HG02970 (cell line): ENCODE data around the gene TCERG1L.

ENCODE experiments used
- ATAC-seq: cut with Tn5 transposase; IDR thresholded peaks from one replicate; pipeline ENCODE4 v1.9.1; 2021; ENCODE audit warnings: mild to moderate bottlenecking, moderate library complexity, moderate number of reproducible peaks; ENCODE audit not compliant: unreplicated experiment, low FRiP score

TCERG1L gene

GRCh38 chr10:131094527-131095312, 216.8 kb downstream of the TCERG1L start:
- no peak for ATAC-seq

DNA sequence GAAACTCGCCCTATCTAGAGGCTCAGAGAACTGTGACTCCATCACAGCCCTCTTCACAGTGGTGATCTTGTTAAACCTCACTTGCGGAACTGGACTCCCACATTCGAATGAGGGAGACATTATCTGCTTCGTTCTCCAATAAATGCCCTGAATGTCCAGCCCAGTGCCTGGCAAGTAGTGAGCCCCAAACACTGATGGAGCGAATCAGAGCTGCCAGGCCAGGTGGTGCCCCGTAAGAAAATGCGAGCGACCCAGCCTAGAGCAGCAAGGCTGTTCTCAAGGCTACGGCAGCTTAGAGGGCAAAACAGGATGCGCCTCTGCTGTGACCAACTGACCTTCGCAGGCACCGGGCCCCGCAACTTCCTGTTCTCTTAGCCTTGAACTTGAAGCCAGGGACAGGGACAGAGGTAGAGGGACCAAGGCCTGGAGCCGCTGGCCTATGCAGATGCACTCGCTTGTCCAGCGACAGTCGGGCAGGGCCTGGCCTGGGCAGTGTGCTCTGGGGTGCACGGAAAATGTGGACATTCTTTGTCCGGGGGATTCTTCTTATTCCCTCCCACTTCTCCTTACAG, 217.6 kb downstream of the TCERG1L start:
- ATAC-seq, result no peak

DNA sequence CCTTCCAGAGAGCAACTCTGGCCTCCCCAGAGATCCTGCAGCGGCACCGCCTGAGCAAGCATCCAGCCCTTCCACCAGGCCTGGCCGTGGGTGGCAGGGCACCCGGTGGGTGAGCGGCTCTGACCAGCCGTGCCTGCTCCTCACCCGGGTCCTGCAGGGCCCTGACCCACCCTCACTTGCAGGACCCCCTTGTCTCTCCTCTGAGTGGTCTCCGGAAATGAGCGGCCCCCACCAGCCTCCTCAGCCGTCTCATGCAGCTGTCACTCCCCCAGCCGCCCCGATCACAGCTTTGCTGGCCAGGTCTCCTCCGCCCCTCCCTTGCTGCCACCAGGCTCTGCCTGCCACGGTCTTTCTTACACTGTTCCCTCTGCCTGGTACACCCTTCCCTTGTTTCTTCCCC, 218.2 kb downstream of the TCERG1L start:
- ATAC-seq, result no peak

DNA sequence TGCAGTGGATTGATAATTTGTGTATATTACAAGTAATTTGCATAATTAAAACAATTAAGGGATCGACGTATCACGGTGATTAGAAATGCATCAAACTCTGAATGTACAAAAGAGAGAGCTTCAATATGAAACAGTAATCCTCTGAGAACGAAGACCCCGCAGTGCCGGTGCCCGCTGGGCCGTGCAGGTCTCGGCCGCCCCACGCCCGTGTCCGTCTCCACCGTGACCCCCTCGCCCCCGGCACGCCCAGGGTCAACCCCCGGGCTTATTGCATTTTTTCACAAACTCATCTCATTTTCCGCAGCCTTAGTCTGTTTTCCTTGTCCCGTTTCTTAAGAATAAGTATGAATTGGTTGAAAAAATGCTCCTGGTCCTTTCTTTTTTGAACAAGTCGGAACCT, 218.6 kb downstream of the TCERG1L start:
- no peak for ATAC-seq

DNA sequence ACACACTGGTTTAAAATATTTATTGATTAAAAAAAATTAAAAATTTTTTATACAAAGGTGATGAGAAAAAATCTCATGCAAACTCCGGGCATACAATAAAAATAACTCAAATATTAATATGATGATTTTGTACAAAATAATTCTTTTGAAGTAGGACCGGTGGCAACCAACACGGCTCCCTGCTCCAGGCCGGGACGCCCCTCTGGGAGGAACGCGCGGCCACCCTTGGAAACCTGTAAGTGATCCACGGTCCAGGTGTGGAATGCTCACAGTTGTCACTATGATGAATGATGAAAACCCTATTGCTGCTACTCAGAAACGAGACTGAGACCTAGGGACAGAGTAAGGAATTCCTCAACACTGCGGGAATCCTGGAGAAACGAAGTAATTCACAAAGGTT, 219.1 kb downstream of the TCERG1L start:
- ATAC-seq, result no peak

DNA sequence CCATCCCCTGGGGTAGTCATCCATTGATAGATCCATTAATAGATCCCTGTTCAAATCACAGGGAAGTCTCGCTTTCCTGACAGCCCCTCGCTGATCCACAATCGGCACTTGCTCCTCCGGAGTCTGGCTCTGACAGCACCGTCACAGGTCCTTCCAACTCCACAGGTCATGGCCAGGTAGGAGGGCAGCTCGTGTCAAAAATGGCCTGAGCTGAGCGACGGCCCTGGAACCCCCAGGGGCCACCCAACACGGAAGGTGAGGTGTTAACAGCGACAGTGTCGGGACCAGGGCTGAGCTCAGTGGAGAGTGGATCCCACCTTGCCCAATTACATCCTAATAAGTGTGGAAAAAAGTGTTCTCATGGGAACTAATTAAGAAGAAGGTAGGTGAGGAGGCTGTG, 219.8 kb downstream of the TCERG1L start:
- no peak for ATAC-seq

DNA sequence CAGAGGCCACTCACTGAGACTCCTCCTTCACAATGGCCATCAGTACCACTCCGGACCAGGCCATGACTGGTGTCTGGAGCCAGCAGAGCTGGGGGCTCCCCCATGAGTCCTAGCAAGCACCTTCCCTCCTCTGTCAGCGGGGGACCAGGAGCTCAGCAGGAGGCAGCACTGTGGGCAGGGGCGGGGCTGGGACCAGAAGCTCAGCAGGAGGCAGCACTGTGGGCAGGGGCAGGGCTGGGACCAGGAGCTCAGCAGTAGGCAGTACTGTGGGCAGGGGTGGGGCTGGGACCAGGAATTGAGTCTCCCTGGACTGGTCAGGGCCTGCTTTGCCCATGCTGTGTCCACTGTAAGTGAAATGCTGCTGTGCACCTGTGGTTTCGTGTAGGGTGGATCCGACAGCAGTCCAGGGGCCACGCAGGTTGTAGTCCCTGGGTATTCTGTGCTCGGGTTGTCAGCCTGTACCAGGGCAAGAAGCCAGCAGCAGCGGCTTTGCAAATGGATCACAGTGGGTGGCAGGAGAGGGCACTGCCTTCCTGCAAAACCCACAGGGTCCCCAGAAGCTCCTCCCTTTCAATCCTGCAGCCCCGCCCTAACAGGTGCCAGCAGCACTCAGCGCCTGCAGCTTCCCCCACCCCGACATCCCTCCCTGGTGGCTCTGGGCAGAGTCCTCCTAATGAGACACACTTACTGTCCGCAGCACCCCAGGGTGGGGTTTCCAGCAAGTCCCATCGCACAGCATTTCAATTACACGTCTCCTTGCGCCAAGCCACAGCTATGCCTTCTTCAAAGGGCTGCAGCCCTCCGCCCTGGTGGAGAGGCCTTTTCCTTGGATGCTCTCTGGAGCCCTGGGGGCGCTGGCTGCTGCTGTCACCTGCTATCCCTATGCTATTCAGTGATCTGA, 220.5 kb downstream of the TCERG1L start:
- no peak for ATAC-seq

DNA sequence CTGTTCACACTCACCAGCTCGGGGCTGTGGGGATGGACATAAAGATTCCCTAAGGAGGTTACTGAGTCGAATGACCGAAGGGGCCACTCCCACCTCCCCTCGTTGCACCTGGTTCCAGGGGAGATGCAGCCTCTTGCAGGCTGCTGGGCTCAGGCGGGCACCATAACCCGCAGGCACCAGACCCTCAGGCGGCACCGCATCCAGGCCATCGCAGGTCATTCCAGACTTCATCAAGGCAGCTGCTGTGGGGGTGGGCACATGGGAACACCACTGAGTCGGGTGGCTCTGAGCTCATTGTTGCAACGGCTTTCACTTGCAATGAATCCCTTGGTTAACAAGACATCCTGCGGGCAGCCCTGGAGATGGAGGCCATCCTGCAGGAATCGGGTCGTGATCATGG, 221.7 kb downstream of the TCERG1L start:
- ATAC-seq, result no peak

- ATAC-seq, result no peak
Observed at GRCh38 chr10:131089150-131089549, 222.4 kb downstream of the TCERG1L start.

- no peak for ATAC-seq
Observed at GRCh38 chr10:131088619-131089018, 222.9 kb downstream of the TCERG1L start.

GRCh38 chr10:131087464-131088215, 223.9 kb downstream of the TCERG1L start:
- ATAC-seq, result no peak

DNA sequence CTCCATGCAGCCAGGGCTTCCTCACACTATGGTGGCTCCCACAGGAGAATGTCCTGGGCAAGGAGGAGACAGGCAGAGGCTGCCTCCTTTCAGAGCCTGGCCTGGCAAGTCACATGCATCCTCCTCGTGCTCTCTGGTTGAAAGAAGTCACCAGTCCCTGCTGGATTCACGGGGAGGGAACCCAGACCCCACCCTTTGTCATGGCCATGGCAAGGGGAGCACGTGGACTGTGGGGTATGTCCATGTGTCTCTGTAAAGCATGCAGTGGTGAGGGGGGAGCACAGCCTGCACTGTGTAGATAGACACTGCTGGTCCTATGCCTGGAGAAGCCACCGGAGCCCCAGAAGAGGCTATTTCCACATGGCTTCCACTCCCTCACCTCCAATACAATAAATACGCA, 225.0 kb downstream of the TCERG1L start:
- ATAC-seq, result no peak

GRCh38 chr10:131086094-131086493, 225.4 kb downstream of the TCERG1L start:
- no peak for ATAC-seq

GRCh38 chr10:131085091-131085860, 226.2 kb downstream of the TCERG1L start:
- ATAC-seq, result no peak

GRCh38 chr10:131084791-131085090, 226.8 kb downstream of the TCERG1L start:
- no peak for ATAC-seq

DNA sequence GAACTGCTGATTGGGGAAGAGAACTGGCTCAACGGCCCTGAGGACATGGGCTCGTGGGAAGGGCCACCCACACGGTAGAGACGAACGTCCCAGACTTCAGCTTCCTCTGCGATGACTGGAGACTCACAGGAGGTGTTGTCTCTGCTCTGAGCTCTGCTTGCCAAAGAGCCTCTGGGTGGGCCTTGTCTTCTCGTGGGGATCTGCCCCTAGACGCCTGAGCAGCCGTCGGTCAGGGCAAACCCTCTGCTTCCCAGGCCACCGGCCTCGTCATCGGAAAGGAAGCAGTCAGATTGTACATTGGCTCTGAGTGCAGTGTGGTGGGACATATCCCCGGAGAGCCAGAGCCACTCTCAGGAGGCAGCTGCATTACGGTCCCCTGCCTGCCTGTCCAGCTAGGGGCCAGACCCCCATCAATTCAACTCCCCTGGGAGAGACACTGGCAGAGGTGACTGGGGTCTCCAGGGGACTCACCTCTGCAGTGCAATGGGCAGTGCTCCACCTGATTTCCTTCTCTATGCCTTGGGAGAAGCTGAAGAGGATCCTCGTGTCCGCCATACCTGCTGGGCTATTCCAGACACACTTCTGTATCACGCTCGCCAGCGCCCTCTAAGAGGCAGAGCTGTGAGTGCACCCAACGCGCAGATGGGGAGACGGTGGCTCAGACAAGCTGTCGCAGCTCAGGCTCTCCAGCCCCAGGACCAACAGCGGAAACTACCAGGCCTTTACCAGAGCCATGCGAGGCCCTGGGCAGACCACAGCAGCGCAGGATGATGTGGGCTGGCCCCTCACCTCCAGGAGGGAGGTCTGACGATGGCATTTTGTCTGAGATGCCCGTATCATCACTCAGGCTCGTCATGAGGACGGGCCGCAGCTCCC, 227.4 kb downstream of the TCERG1L start:
- ATAC-seq, result no peak

- ATAC-seq, result no peak
Observed at GRCh38 chr10:131082991-131083481, 228.5 kb downstream of the TCERG1L start.

DNA sequence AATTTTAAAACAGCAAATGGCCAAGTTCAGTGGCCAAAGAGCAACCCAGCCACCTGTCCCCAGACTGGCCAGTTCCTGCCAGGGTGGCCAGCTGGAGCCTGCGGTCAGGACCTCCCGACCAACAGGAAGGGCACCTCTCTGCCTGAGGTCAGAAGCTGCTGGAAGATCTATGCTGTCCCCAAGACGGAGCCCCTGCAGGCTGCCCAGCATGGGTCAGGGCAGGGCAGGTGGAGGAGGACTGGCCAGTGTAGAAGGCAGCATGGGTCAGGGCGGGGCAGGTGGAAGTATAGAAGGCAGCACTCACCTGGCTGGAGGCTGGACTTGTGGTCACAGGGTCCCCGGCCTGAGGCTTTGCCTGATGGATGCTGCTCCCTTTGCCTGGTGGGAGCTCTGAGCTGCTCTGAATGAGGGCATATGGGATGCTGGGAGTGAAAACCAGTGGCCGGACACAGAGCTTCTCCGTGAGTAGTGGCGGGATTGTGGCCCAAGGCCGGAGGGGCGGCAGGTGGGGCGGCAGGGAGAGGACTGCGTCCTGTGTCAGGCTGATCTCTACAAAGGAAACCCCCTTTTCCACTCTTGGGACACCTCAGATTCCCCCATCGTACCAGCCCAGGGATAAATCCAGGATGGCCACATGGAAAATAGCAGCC, 229.2 kb downstream of the TCERG1L start:
- no peak for ATAC-seq
